Stimulated activated naive CD8-positive, alpha-beta T cell treated with anti-CD3 and anti-CD28 coated beads, Interleukin-15, Interleukin-2, amounts not matched to agents 100 ng/mL and 50 ng/mL, for 24 hours (primary cell): ENCODE results near the gene CA5A.
"Not testable (repeated sequence)": the region's sequence is repeated elsewhere in the genome, so short reads cannot be mapped to it uniquely, and the experiment has no call there.

Experiments used
- H3K27ac Mint-ChIP-seq: one replicate; pipeline ENCODE4 v1.8.0; 2021; ENCODE audit warnings: mild to moderate bottlenecking, mixed read lengths
- H3K27me3 Mint-ChIP-seq: one replicate; pipeline ENCODE4 v1.8.0; 2021; ENCODE audit warnings: mixed read lengths
- H3K36me3 Mint-ChIP-seq: one replicate; pipeline ENCODE4 v1.8.0; 2021; ENCODE audit warnings: low read depth, mixed read lengths
- H3K4me1 Mint-ChIP-seq: one replicate; pipeline ENCODE4 v1.8.0; 2021; ENCODE audit warnings: low read depth, mixed read lengths
- H3K4me3 Mint-ChIP-seq: one replicate; pipeline ENCODE4 v1.8.0; 2021; ENCODE audit warnings: mild to moderate bottlenecking, mixed read lengths
- H3K9me3 Mint-ChIP-seq: one replicate; pipeline ENCODE4 v1.8.0; 2021; ENCODE audit warnings: mixed read lengths

Gene CA5A

GRCh38 chr16:87947356-87948118 is 11.2 kb upstream of the CA5A start:
- peak overlapping the region; percentile 22 for H3K27ac Mint-ChIP-seq
- peaks cover 6% of the 10 kb centered on the region for H3K36me3 Mint-ChIP-seq
- no peak overlapping the region for H3K4me3 Mint-ChIP-seq
- peaks cover 30% of the 10 kb centered on the region for H3K4me1 Mint-ChIP-seq
- no peaks in the 10 kb centered on the region for H3K9me3 Mint-ChIP-seq
- H3K27me3 Mint-ChIP-seq = no peaks in the 10 kb centered on the region

GRCh38 chr16:87946596-87947347 is 10.4 kb upstream of the CA5A start:
- H3K4me1 Mint-ChIP-seq = peaks cover 24% of the 10 kb centered on the region
- H3K9me3 Mint-ChIP-seq = no peaks in the 10 kb centered on the region
- H3K36me3 Mint-ChIP-seq = no peaks in the 10 kb centered on the region
- H3K27me3 Mint-ChIP-seq = no peaks in the 10 kb centered on the region
- no peak overlapping the region for H3K4me3 Mint-ChIP-seq
- no peak overlapping the region for H3K27ac Mint-ChIP-seq

- Mint-ChIP-seq H3K27me3 (no peaks in the 10 kb centered on the region), H3K36me3 (no peaks in the 10 kb centered on the region), H3K4me1 (peaks cover 18% of the 10 kb centered on the region), H3K4me3 (peak overlapping the region; percentile 35), H3K27ac (no peak overlapping the region), H3K9me3 (no peaks in the 10 kb centered on the region)
Observed at GRCh38 chr16:87945351-87946042, 9.2 kb upstream of the CA5A start.

GRCh38 chr16:87942680-87943079 is 6.4 kb upstream of the CA5A start:
- Mint-ChIP-seq H3K27me3 (no peaks in the 10 kb centered on the region), H3K4me1 (peaks cover 12% of the 10 kb centered on the region), H3K36me3 (no peaks in the 10 kb centered on the region), H3K4me3 (no peak overlapping the region), H3K9me3 (peaks cover 4% of the 10 kb centered on the region), H3K27ac (no peak overlapping the region)

- H3K9me3 Mint-ChIP-seq = peaks cover 4% of the 10 kb centered on the region
- peaks cover 5% of the 10 kb centered on the region for H3K4me1 Mint-ChIP-seq
- no peaks in the 10 kb centered on the region for H3K36me3 Mint-ChIP-seq
- no peak overlapping the region for H3K4me3 Mint-ChIP-seq
- H3K27me3 Mint-ChIP-seq = no peaks in the 10 kb centered on the region
- H3K27ac Mint-ChIP-seq = no peak overlapping the region
Observed at GRCh38 chr16:87939562-87940423, 3.5 kb upstream of the CA5A start.

GRCh38 chr16:87938412-87938949 is 2.2 kb upstream of the CA5A start:
- Mint-ChIP-seq H3K27ac (peak overlapping the region; percentile 2), H3K4me3 (no peak overlapping the region), H3K27me3 (no peaks in the 10 kb centered on the region)

GRCh38 chr16:87937231-87937542 is 858 bp upstream of the CA5A start:
- H3K9me3 Mint-ChIP-seq, H3K27ac Mint-ChIP-seq, H3K27me3 Mint-ChIP-seq, H3K4me1 Mint-ChIP-seq, H3K36me3 Mint-ChIP-seq, H3K4me3 Mint-ChIP-seq: not testable (repeated sequence)

More at GRCh38 chr16:87938412-87938949, 2.2 kb upstream of the CA5A start:
- H3K9me3 Mint-ChIP-seq = peaks cover 4% of the 10 kb centered on the region
- peaks cover 5% of the 10 kb centered on the region for H3K4me1 Mint-ChIP-seq
- H3K36me3 Mint-ChIP-seq = no peaks in the 10 kb centered on the region

GRCh38 chr16:87936016-87936374 is 334 bp downstream of the CA5A start:
- H3K36me3 Mint-ChIP-seq, H3K27me3 Mint-ChIP-seq, H3K4me3 Mint-ChIP-seq, H3K4me1 Mint-ChIP-seq, H3K27ac Mint-ChIP-seq, H3K9me3 Mint-ChIP-seq: not testable (repeated sequence)

- not testable (repeated sequence) for H3K9me3 Mint-ChIP-seq, H3K4me3 Mint-ChIP-seq, H3K36me3 Mint-ChIP-seq, H3K4me1 Mint-ChIP-seq, H3K27me3 Mint-ChIP-seq, H3K27ac Mint-ChIP-seq
Observed at GRCh38 chr16:87934752-87935425, 1.4 kb downstream of the CA5A start.

- Mint-ChIP-seq H3K27me3 (no peaks in the 10 kb centered on the region), H3K9me3 (no peaks in the 10 kb centered on the region), H3K36me3 (no peaks in the 10 kb centered on the region), H3K4me1 (no peaks in the 10 kb centered on the region), H3K27ac (no peak overlapping the region), H3K4me3 (no peak overlapping the region)
Observed at GRCh38 chr16:87933140-87933495, 3.2 kb downstream of the CA5A start.

GRCh38 chr16:87932475-87933139 is 3.7 kb downstream of the CA5A start:
- not testable (repeated sequence) for H3K9me3 Mint-ChIP-seq, H3K4me3 Mint-ChIP-seq, H3K27ac Mint-ChIP-seq, H3K36me3 Mint-ChIP-seq, H3K4me1 Mint-ChIP-seq, H3K27me3 Mint-ChIP-seq

GRCh38 chr16:87931504-87931903 is 4.8 kb downstream of the CA5A start:
- no peak overlapping the region for H3K27ac Mint-ChIP-seq
- peaks cover 4% of the 10 kb centered on the region for H3K4me1 Mint-ChIP-seq
- no peak overlapping the region for H3K4me3 Mint-ChIP-seq
- H3K9me3 Mint-ChIP-seq = no peaks in the 10 kb centered on the region
- no peaks in the 10 kb centered on the region for H3K36me3 Mint-ChIP-seq
- H3K27me3 Mint-ChIP-seq = no peaks in the 10 kb centered on the region

GRCh38 chr16:87930456-87930855 is 5.9 kb downstream of the CA5A start:
- H3K27ac Mint-ChIP-seq = no peak overlapping the region
- no peaks in the 10 kb centered on the region for H3K36me3 Mint-ChIP-seq
- no peaks in the 10 kb centered on the region for H3K27me3 Mint-ChIP-seq
- no peaks in the 10 kb centered on the region for H3K9me3 Mint-ChIP-seq
- peaks cover 8% of the 10 kb centered on the region for H3K4me1 Mint-ChIP-seq
- H3K4me3 Mint-ChIP-seq = no peak overlapping the region

- Mint-ChIP-seq H3K4me3 (no peak overlapping the region), H3K27me3 (no peaks in the 10 kb centered on the region), H3K36me3 (no peaks in the 10 kb centered on the region), H3K27ac (no peak overlapping the region), H3K4me1 (peaks cover 10% of the 10 kb centered on the region), H3K9me3 (no peaks in the 10 kb centered on the region)
Observed at GRCh38 chr16:87929986-87930385, 6.3 kb downstream of the CA5A start.
